ENCODE results near the gene GLI1. TPM values are rescaled to one million over a fixed set of nuclear protein-coding genes. Genes with fewer than 3 reads are reported as not detected.

The GLI1 gene
- polyA plus RNA-seq, 1 donor from 2014 or later = 4.2 TPM

DNA sequence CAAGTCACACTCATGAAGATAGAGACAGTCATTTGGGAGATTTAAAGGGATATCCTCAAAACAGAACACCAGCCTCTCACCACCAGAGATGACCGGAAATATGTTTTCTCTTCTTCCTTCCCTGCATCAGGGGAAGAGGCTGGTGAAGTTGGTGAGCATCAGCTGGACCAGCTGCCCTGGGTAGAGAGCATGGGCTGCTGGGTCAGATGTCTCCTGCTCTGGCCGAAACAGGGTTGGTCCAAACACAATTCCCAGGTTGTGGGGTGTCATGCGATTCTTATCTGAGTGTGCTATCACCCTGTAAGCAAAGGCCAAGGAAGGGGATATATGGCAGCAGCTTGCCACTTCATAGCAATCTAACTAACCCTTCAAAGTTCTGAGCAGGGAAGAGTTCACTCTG lies 12.8 kb downstream of the GLI1 start:
- no peak overlapping the region for H3K27ac ChIP-seq (ENCODE audit: low read length)
- H3K4me2 ChIP-seq (ENCODE audit: low read length) = no peak overlapping the region
- no peak overlapping the region for H3K9ac ChIP-seq (ENCODE audit: low read length)
- H3K36me3 ChIP-seq (ENCODE audit: insufficient read depth, low read length) = no peaks in the 10 kb centered on the region
- H4K20me1 ChIP-seq (ENCODE audit: insufficient read depth) = no peaks in the 10 kb centered on the region
- no peaks in the 10 kb centered on the region for H3F3A ChIP-seq (ENCODE audit: insufficient read depth, low read length, poor library complexity, severe bottlenecking)
- H3K79me2 ChIP-seq (replicated peaks; ENCODE audit: insufficient read depth, low read length) = no peaks in the 10 kb centered on the region
- H3K4me3 ChIP-seq (ENCODE audit: low read length) = no peak overlapping the region
- H3K9me3 ChIP-seq (ENCODE audit: low read length) = no peaks in the 10 kb centered on the region
- TF ChIP-seq EZH2 (IDR thresholded peaks at IDR 0.05; ENCODE audit: borderline replicate concordance, insufficient read depth, low read length, poor library complexity, severe bottlenecking) (no peak), SMC3 (conservative IDR thresholded peaks at IDR 0.05; ENCODE audit: poor library complexity) (no peak), MXI1 (conservative IDR thresholded peaks at IDR 0.05; ENCODE audit: poor library complexity, severe bottlenecking) (no peak), RAD21 (conservative IDR thresholded peaks at IDR 0.05) (no peak), EP300 (conservative IDR thresholded peaks at IDR 0.05; ENCODE audit: poor library complexity, severe bottlenecking) (no peak), POLR2AphosphoS5 (IDR thresholded peaks at IDR 0.05) (no peak), TAF1 (IDR thresholded peaks at IDR 0.05; ENCODE audit: low read depth) (no peak)
- TF ChIP-seq, protein P1, sequence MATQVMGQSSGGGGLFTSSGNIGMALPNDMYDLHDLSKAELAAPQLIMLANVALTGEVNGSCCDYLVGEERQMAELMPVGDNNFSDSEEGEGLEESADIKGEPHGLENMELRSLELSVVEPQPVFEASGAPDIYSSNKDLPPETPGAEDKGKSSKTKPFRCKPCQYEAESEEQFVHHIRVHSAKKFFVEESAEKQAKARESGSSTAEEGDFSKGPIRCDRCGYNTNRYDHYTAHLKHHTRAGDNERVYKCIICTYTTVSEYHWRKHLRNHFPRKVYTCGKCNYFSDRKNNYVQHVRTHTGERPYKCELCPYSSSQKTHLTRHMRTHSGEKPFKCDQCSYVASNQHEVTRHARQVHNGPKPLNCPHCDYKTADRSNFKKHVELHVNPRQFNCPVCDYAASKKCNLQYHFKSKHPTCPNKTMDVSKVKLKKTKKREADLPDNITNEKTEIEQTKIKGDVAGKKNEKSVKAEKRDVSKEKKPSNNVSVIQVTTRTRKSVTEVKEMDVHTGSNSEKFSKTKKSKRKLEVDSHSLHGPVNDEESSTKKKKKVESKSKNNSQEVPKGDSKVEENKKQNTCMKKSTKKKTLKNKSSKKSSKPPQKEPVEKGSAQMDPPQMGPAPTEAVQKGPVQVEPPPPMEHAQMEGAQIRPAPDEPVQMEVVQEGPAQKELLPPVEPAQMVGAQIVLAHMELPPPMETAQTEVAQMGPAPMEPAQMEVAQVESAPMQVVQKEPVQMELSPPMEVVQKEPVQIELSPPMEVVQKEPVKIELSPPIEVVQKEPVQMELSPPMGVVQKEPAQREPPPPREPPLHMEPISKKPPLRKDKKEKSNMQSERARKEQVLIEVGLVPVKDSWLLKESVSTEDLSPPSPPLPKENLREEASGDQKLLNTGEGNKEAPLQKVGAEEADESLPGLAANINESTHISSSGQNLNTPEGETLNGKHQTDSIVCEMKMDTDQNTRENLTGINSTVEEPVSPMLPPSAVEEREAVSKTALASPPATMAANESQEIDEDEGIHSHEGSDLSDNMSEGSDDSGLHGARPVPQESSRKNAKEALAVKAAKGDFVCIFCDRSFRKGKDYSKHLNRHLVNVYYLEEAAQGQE (IDR thresholded peaks at IDR 0.05; ENCODE audit: borderline replicate concordance) = no peak
- TF ChIP-seq, protein P2, sequence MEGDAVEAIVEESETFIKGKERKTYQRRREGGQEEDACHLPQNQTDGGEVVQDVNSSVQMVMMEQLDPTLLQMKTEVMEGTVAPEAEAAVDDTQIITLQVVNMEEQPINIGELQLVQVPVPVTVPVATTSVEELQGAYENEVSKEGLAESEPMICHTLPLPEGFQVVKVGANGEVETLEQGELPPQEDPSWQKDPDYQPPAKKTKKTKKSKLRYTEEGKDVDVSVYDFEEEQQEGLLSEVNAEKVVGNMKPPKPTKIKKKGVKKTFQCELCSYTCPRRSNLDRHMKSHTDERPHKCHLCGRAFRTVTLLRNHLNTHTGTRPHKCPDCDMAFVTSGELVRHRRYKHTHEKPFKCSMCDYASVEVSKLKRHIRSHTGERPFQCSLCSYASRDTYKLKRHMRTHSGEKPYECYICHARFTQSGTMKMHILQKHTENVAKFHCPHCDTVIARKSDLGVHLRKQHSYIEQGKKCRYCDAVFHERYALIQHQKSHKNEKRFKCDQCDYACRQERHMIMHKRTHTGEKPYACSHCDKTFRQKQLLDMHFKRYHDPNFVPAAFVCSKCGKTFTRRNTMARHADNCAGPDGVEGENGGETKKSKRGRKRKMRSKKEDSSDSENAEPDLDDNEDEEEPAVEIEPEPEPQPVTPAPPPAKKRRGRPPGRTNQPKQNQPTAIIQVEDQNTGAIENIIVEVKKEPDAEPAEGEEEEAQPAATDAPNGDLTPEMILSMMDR (IDR thresholded peaks at IDR 0.05; ENCODE audit: poor library complexity, severe bottlenecking) = no peak
- no peak overlapping the region for H2AFZ ChIP-seq (ENCODE audit: low read depth, low read length)
- peaks cover 70% of the 10 kb centered on the region for H3K27me3 ChIP-seq (ENCODE audit: insufficient read depth, low read depth, low read length)
- H3K9me2 ChIP-seq (ENCODE audit: insufficient read depth, low read length) = no peaks in the 10 kb centered on the region

DNA sequence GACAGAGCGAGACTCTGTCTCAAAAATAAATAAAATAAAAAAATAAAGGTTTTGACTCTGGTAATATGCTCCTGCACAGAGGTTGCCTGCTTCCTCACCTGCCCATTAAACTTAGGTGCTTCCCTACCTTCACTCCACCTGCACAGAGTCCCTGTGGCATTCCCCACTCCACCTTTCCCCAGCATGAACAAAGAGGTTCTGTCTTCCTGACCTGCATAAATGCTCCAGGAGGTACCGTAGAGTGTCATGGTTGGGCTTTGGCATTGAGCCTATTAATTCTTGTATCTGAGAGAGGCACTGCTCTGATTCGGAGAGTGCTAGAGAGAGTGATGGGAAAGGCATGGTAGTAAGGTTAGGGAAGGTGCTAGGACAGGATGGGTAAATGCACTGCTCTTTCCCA lies 13.8 kb downstream of the GLI1 start:
- no peak overlapping the region for H3K27ac ChIP-seq (ENCODE audit: low read length)
- no peaks in the 10 kb centered on the region for H3K9me3 ChIP-seq (ENCODE audit: low read length)
- TF ChIP-seq TAF1 (IDR thresholded peaks at IDR 0.05; ENCODE audit: low read depth) (no peak), EP300 (conservative IDR thresholded peaks at IDR 0.05; ENCODE audit: poor library complexity, severe bottlenecking) (no peak), EZH2 (IDR thresholded peaks at IDR 0.05; ENCODE audit: borderline replicate concordance, insufficient read depth, low read length, poor library complexity, severe bottlenecking) (no peak), MXI1 (conservative IDR thresholded peaks at IDR 0.05; ENCODE audit: poor library complexity, severe bottlenecking) (no peak), SMC3 (conservative IDR thresholded peaks at IDR 0.05; ENCODE audit: poor library complexity) (no peak), RAD21 (conservative IDR thresholded peaks at IDR 0.05) (no peak), POLR2AphosphoS5 (IDR thresholded peaks at IDR 0.05) (no peak)
- TF ChIP-seq, protein P1 (IDR thresholded peaks at IDR 0.05; ENCODE audit: borderline replicate concordance) = no peak
- TF ChIP-seq, protein P2 (IDR thresholded peaks at IDR 0.05; ENCODE audit: poor library complexity, severe bottlenecking) = no peak
- no peaks in the 10 kb centered on the region for H3K9me2 ChIP-seq (ENCODE audit: insufficient read depth, low read length)
- no peak overlapping the region for H2AFZ ChIP-seq (ENCODE audit: low read depth, low read length)
- H3K4me3 ChIP-seq (ENCODE audit: low read length) = no peak overlapping the region
- no peaks in the 10 kb centered on the region for H3K79me2 ChIP-seq (replicated peaks; ENCODE audit: insufficient read depth, low read length)
- no peaks in the 10 kb centered on the region for H3K36me3 ChIP-seq (ENCODE audit: insufficient read depth, low read length)
- H3K4me2 ChIP-seq (ENCODE audit: low read length) = no peak overlapping the region
- no peak overlapping the region for H3K9ac ChIP-seq (ENCODE audit: low read length)
- H3F3A ChIP-seq (ENCODE audit: insufficient read depth, low read length, poor library complexity, severe bottlenecking) = no peaks in the 10 kb centered on the region
- H3K27me3 ChIP-seq (ENCODE audit: insufficient read depth, low read depth, low read length) = peaks cover 76% of the 10 kb centered on the region
- H4K20me1 ChIP-seq (ENCODE audit: insufficient read depth) = no peaks in the 10 kb centered on the region

Data from neural cell (in vitro differentiated cells).